A549 (cell line): ENCODE data around the gene FAM3A.

Experiments used
- E2F6 ChIP-seq: IDR thresholded peaks from 2 replicates; pipeline ENCODE4 v1.6.1; 2012; ENCODE audit warnings: low read depth, borderline replicate concordance
- EP300 ChIP-seq, 2 experiments: fragments of >200 bp; sonication (Bioruptor Twin); formaldehyde crosslinking; IDR thresholded peaks; 2 replicates in 1 of 2; 3 replicates in 1 of 2; pipeline ENCODE4 v1.6.1; 2016 to 2017
- ESRRA ChIP-seq: fragments of 150-350 bp; IDR thresholded peaks from 2 replicates; pipeline ENCODE4 v1.6.1; 2014; ENCODE audit warnings: mild to moderate bottlenecking, low read length, borderline replicate concordance
- MAX ChIP-seq: IDR thresholded peaks from 2 replicates; pipeline ENCODE4 v1.6.1; 2012
- NR3C1 ChIP-seq: fragments of >200 bp; sonication (Bioruptor Twin); formaldehyde crosslinking; IDR thresholded peaks from 3 replicates; pipeline ENCODE4 v1.6.1; 2017
- RCOR1 ChIP-seq: fragments of 150-350 bp; IDR thresholded peaks from 2 replicates; pipeline ENCODE4 v1.6.1; 2014; ENCODE audit warnings: antibody characterized with exemption, low read length, low read depth
- SMC3 ChIP-seq: fragments of >200 bp; sonication (Bioruptor Twin); formaldehyde crosslinking; IDR thresholded peaks from 3 replicates; pipeline ENCODE4 v1.6.1; 2018; ENCODE audit warnings: inconsistent platforms
- ZC3H11A ChIP-seq: fragments of 450-650 bp; IDR thresholded peaks from 2 replicates; pipeline ENCODE4 v1.6.1; 2014; ENCODE audit warnings: antibody characterized with exemption, mild to moderate bottlenecking
- TF ChIP-seq, protein P1 (sequence below): fragments of >200 bp; sonication (Bioruptor Twin); formaldehyde crosslinking; IDR thresholded peaks from 3 replicates; pipeline ENCODE4 v1.5.1; 2016

DNA sequence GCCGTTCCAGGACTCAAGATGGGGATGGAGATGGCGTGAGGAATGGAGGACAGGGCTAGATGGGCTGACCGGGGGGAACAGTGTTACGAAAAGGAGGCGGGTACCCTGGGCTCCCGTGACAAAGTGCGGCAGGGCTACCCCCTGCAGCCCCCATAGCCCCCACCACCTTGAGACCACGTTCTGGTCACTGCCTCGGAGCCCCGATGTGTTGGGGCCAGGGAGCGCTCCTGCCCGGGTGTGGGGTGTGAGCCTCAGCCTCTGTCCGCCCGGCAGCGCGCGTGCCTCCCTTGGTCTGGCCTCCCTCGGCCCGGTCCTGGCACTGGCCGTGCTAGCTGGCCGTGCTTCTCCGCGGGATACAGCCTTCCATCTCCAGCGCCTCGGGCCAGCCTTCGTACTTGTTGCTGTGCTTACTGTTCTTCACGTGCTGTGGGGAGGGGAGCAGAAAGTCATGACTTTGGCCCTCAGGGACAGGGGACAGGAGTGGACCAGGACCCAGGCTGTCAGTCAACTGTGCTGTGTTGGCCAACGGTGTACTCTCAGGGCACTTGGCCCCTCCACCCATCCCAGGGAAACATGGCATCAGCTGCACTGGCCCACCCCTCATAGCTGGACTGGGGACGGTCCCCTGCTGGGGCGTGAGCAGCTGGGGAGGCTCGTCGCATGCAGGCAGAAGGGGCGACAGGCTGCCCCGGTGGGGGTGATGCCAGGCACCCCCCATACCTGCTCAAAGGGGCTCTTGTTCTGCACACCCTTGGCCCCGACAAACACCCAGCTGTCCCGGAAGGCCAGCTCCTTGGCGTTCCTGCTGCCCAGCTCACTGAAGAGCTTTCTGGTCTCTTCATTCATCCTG lies 9.3 kb downstream of the FAM3A start:
- TF ChIP-seq SMC3 (no peak), EP300 (IDR thresholded peaks at IDR 0.05) (no peak), E2F6 (no peak), RCOR1 (no peak), NR3C1 (no peak), ZC3H11A (no peak), ESRRA (no peak), MAX (no peak)
- TF ChIP-seq, protein P1, sequence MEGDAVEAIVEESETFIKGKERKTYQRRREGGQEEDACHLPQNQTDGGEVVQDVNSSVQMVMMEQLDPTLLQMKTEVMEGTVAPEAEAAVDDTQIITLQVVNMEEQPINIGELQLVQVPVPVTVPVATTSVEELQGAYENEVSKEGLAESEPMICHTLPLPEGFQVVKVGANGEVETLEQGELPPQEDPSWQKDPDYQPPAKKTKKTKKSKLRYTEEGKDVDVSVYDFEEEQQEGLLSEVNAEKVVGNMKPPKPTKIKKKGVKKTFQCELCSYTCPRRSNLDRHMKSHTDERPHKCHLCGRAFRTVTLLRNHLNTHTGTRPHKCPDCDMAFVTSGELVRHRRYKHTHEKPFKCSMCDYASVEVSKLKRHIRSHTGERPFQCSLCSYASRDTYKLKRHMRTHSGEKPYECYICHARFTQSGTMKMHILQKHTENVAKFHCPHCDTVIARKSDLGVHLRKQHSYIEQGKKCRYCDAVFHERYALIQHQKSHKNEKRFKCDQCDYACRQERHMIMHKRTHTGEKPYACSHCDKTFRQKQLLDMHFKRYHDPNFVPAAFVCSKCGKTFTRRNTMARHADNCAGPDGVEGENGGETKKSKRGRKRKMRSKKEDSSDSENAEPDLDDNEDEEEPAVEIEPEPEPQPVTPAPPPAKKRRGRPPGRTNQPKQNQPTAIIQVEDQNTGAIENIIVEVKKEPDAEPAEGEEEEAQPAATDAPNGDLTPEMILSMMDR: no peak
